Panc1 (cell line): Measurements from ENCODE around the gene NMS. TPM values are rescaled to one million over a fixed set of nuclear protein-coding genes. Genes with fewer than 3 reads are reported as not detected.
A peak's percentile ranks its signal among the peaks of the same experiment; 100 is the strongest.

Experiments used
- ATAC-seq: fragments of 200-7000 bp; cut with Tn5 transposase; 2 replicates; pipeline ENCODE4 v1.9.1; 2020; ENCODE audit warnings: mild to moderate bottlenecking, moderate library complexity
- BruUV-seq: library from RNA; stranded (reverse); fragments of 400-500 nt; replicated peaks from 2 replicates; lab custom pipeline; 2021; lab: Mats Ljungman, UMichigan
- CTCF ChIA-PET: fragments of 300-600 bp; sonication (Branson Sonifier 250); formaldehyde crosslinking; loops from one replicate; lab custom pipeline; 2022; ENCODE audit warnings: antibody characterized with exemption; lab: Charles Lee
- POLR2A ChIA-PET: fragments of 300-600 bp; sonication (Branson Sonifier 250); formaldehyde crosslinking; loops from one replicate; lab custom pipeline; 2022; ENCODE audit warnings: antibody characterized with exemption; lab: Charles Lee
- DNase-seq: peaks from one replicate; pipeline ENCODE4 v3.0.0-alpha.2; 2010; ENCODE audit warnings: low read depth, low spot score
- H3K27ac ChIP-seq: 2 replicates; pipeline ENCODE4 v1.5.1; 2011; ENCODE audit warnings: mild to moderate bottlenecking, low read length, inconsistent platforms
- H3K27me3 ChIP-seq: fragments of 200-500 bp; sonication (Bioruptor generic); 2 replicates; pipeline ENCODE4 v1.6.0; 2014; ENCODE audit warnings: low read length, inconsistent platforms; ENCODE audit not compliant: control insufficient read depth, insufficient read depth
- H3K36me3 ChIP-seq: fragments of 200-500 bp; sonication (Bioruptor generic); 2 replicates; pipeline ENCODE4 v1.5.1; 2014; ENCODE audit warnings: inconsistent platforms, mild to moderate bottlenecking, low read length, moderate library complexity; ENCODE audit not compliant: control insufficient read depth, insufficient read depth
- H3K4me1 ChIP-seq: 2 replicates; pipeline ENCODE4 v1.5.1; 2011; ENCODE audit warnings: inconsistent platforms, mild to moderate bottlenecking, low read length, moderate library complexity; ENCODE audit not compliant: control insufficient read depth, insufficient read depth
- H3K4me3 ChIP-seq, 2 experiments: 2 replicates each; pipeline ENCODE4 v1.5.1; 2011 to 2012; ENCODE audit warnings: low read depth in 2 of 2, low read length in 2 of 2, mild to moderate bottlenecking in 2 of 2, inconsistent platforms in 1 of 2, moderate library complexity in 1 of 2
- H3K9me3 ChIP-seq: fragments of 200-500 bp; sonication (Bioruptor generic); 2 replicates; pipeline ENCODE4 v1.5.1; 2014; ENCODE audit warnings: low read depth, mild to moderate bottlenecking, inconsistent platforms, low read length, moderate library complexity; ENCODE audit not compliant: control insufficient read depth, insufficient read depth
- POLR2AphosphoS5 ChIP-seq: IDR thresholded peaks from 2 replicates; pipeline ENCODE4 v1.6.1; 2012; ENCODE audit warnings: mild to moderate bottlenecking, low read depth, low read length, moderate library complexity
- SIN3A ChIP-seq: IDR thresholded peaks from 2 replicates; pipeline ENCODE4 v1.6.1; 2012; ENCODE audit warnings: low read depth, mild to moderate bottlenecking, low read length, moderate library complexity, borderline replicate concordance; ENCODE audit not compliant: insufficient read depth
- TCF7L2 ChIP-seq: IDR thresholded peaks from 2 replicates; pipeline ENCODE4 v1.6.1; 2011; ENCODE audit warnings: mild to moderate bottlenecking, low read depth, low read length, inconsistent platforms
- in situ Hi-C: cut with HindIII; loops from 2 replicates; pipeline ENCODE4 v1.10.0; 2016; ENCODE audit warnings: low sequenced_read_pairs, low pct_unique_long_range_greater_than_20kb
- intact Hi-C: fragments of 100-400 bp; cut with micrococcal nuclease; formaldehyde crosslinking; loops from one replicate; pipeline ENCODE4 v1.10.0; 2022; ENCODE audit not compliant: unreplicated experiment
- total RNA-seq: library from RNA; stranded (reverse); gene quantifications from one replicate; pipeline ENCODE4 v1.2.1, GENCODE V29; 2021; ENCODE audit not compliant: unreplicated experiment
- TF ChIP-seq, protein P1 (sequence below): fragments of 450-650 bp; IDR thresholded peaks from 2 replicates; pipeline ENCODE4 v1.5.1; 2017; ENCODE audit warnings: mild to moderate bottlenecking
- TF ChIP-seq, protein P2 (sequence below), 2 experiments: IDR thresholded peaks; 2 replicates each; pipeline ENCODE4 v1.6.1; 2011 to 2012; ENCODE audit warnings: low read depth in 2 of 2, control low read depth in 1 of 2, low read length in 1 of 2, mild to moderate bottlenecking in 1 of 2, moderate library complexity in 1 of 2; ENCODE audit not compliant: insufficient read depth in 1 of 2

Gene NMS
- total RNA-seq, 1 experiment from 2014 or later: not detected

DNA sequence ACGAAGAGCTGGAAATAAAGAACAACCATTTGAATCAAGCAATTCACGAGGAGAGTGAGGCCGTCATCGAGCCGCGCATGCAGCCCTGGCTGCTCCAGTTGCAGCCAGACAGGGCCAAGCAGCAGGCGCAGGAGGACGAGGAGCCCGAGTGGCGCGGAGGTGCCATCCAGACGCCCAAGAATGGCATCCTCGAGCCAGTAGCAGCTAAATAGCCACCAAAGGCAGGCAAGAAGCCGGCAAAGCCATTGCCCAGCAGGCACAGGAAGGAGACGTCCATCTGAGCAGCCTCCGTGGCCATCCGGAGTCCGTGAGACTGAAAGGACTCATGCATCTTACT, 43.9 kb upstream of the NMS start:
- no peak for DNase-seq
- in situ Hi-C loops (no loop called here), intact Hi-C loops (no loop called here)
- Histone ChIP-seq H3K4me1 (no peaks in the 10 kb centered on the region), H3K9me3 (no peaks in the 10 kb centered on the region), H3K4me3 (no peak overlapping the region), H3K27me3 (peaks cover 8% of the 10 kb centered on the region; the same call in 1 of the 2 replicates), H3K27ac (no peak overlapping the region), H3K36me3 (no peaks in the 10 kb centered on the region)
- TF ChIP-seq SIN3A: no peak
- TF ChIP-seq, protein P1, sequence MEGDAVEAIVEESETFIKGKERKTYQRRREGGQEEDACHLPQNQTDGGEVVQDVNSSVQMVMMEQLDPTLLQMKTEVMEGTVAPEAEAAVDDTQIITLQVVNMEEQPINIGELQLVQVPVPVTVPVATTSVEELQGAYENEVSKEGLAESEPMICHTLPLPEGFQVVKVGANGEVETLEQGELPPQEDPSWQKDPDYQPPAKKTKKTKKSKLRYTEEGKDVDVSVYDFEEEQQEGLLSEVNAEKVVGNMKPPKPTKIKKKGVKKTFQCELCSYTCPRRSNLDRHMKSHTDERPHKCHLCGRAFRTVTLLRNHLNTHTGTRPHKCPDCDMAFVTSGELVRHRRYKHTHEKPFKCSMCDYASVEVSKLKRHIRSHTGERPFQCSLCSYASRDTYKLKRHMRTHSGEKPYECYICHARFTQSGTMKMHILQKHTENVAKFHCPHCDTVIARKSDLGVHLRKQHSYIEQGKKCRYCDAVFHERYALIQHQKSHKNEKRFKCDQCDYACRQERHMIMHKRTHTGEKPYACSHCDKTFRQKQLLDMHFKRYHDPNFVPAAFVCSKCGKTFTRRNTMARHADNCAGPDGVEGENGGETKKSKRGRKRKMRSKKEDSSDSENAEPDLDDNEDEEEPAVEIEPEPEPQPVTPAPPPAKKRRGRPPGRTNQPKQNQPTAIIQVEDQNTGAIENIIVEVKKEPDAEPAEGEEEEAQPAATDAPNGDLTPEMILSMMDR: no peak
- TF ChIP-seq POLR2AphosphoS5: no peak
- TF ChIP-seq, protein P2, sequence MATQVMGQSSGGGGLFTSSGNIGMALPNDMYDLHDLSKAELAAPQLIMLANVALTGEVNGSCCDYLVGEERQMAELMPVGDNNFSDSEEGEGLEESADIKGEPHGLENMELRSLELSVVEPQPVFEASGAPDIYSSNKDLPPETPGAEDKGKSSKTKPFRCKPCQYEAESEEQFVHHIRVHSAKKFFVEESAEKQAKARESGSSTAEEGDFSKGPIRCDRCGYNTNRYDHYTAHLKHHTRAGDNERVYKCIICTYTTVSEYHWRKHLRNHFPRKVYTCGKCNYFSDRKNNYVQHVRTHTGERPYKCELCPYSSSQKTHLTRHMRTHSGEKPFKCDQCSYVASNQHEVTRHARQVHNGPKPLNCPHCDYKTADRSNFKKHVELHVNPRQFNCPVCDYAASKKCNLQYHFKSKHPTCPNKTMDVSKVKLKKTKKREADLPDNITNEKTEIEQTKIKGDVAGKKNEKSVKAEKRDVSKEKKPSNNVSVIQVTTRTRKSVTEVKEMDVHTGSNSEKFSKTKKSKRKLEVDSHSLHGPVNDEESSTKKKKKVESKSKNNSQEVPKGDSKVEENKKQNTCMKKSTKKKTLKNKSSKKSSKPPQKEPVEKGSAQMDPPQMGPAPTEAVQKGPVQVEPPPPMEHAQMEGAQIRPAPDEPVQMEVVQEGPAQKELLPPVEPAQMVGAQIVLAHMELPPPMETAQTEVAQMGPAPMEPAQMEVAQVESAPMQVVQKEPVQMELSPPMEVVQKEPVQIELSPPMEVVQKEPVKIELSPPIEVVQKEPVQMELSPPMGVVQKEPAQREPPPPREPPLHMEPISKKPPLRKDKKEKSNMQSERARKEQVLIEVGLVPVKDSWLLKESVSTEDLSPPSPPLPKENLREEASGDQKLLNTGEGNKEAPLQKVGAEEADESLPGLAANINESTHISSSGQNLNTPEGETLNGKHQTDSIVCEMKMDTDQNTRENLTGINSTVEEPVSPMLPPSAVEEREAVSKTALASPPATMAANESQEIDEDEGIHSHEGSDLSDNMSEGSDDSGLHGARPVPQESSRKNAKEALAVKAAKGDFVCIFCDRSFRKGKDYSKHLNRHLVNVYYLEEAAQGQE (IDR thresholded peaks at IDR 0.05; ENCODE audit: insufficient read depth in 1 of 2, low read depth in 2 of 2, low read length in 1 of 2): no peak
- no peak for TF ChIP-seq TCF7L2
- ChIA-PET POLR2A (no interaction called here), CTCF (no interaction called here)
- BruUV-seq: no TSS peak
- no peak for ATAC-seq

DNA sequence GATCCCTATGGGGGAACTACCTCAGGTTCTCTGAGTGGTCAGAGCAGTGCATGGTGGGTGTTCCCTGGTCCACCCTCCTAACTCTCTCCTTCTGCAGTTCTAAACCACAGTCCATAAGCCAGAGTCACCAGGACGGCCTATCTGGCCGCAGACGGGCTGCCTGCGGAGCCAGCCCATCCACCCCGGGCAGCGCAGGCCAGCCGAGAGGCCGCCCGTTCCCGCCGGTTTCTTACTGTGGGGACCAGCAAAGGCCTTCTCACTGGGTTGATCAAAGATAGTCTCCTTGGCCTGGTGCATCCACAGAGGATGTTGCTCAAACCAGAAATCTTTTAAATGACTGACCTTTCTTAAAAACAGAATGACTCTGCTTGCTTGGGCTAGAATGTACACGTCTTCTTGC, 43.2 kb upstream of the NMS start:
- ChIA-PET POLR2A (no interaction called here), CTCF (interaction anchor here (0.6 kb wide), 1 partner anchor 21 kb away, joined by 5 read pairs; no protein-coding TSS in a partner anchor)
- TF ChIP-seq POLR2AphosphoS5 (no peak), TCF7L2 (no peak), SIN3A (no peak)
- TF ChIP-seq, protein P2 (IDR thresholded peaks at IDR 0.05; ENCODE audit: insufficient read depth in 1 of 2, low read depth in 2 of 2, low read length in 1 of 2): no peak
- TF ChIP-seq, protein P1: no peak
- H3K4me3 ChIP-seq: no peak overlapping the region
- H3K27me3 ChIP-seq: peaks cover 8% of the 10 kb centered on the region; the same call in 1 of the 2 replicates
- no peaks in the 10 kb centered on the region for H3K4me1 ChIP-seq
- H3K9me3 ChIP-seq: no peaks in the 10 kb centered on the region
- no peak for DNase-seq
- H3K27ac ChIP-seq: no peak overlapping the region
- peak; percentile 22; the same call in 1 of the 2 replicates for ATAC-seq
- intact Hi-C loops: no loop called here
- H3K36me3 ChIP-seq: no peaks in the 10 kb centered on the region
- in situ Hi-C loops: no loop called here
- BruUV-seq: no TSS peak
